ENCODE data around the gene COL16A1. TPM values are rescaled to one million over a fixed set of nuclear protein-coding genes. Genes with fewer than 3 reads are reported as not detected.

Gene COL16A1
- total RNA-seq, 6 donors from 2014 or later = 15.2 to 103 (median 40.7) TPM

DNA sequence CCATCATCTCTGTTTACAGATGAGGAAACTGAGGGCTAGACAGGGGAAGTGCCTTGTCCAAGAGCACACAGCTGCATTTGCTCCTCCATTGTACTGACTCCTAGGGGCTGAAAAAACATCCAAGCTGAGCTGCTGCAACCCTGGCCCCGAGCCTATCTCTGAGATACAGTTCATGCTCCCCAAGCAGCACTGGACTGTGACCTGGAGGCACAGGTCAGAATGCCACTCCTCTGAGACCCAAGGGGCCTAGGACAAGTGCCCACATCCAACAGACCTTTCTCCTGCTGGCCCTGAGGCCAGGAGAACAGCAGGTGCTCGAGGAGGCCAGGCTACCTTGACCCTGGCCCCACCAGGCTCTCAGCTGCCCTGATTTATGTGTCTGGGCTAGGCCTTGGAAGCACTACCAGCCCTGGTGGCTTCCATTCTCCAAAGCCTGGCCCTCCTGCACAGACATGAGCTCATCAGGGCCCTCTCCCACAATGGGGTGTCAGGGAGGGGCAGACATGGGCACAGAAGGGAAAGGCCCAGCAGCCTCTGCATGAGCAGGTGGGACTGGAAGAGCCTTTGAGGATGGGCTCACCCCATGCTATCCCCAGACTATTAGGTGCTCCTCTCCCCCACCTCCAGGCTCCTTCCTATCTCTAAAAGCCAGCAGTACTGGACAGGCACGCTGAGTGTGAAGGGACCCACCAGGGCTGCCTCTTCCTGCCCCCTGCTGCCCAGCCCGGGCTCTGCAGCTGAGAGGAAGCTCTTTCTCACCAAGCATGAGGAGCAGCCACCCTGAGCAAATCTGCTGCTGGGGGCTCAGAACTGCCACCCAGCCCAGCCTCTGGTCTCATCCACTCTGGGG is 41.5 kb upstream of the COL16A1 start:
- TF ChIP-seq, protein P1, sequence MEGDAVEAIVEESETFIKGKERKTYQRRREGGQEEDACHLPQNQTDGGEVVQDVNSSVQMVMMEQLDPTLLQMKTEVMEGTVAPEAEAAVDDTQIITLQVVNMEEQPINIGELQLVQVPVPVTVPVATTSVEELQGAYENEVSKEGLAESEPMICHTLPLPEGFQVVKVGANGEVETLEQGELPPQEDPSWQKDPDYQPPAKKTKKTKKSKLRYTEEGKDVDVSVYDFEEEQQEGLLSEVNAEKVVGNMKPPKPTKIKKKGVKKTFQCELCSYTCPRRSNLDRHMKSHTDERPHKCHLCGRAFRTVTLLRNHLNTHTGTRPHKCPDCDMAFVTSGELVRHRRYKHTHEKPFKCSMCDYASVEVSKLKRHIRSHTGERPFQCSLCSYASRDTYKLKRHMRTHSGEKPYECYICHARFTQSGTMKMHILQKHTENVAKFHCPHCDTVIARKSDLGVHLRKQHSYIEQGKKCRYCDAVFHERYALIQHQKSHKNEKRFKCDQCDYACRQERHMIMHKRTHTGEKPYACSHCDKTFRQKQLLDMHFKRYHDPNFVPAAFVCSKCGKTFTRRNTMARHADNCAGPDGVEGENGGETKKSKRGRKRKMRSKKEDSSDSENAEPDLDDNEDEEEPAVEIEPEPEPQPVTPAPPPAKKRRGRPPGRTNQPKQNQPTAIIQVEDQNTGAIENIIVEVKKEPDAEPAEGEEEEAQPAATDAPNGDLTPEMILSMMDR (IDR thresholded peaks at IDR 0.05) = peak; percentile 44 to 65 (median 52)
- TF ChIP-seq POLR2AphosphoS5 (IDR thresholded peaks at IDR 0.05) = no peak
- TF ChIP-seq POLR2A (IDR thresholded peaks at IDR 0.05) = no peak
- no peak for TF ChIP-seq EP300 (IDR thresholded peaks at IDR 0.05)
- Histone ChIP-seq H3K4me1 (no peaks in the 10 kb centered on the region), H3K27me3 (peaks cover 0 to 3% (median 0%) of the 10 kb centered on the region in 4 donors), H3K9me3 (no peaks in the 10 kb centered on the region), H3K36me3 (no peaks in the 10 kb centered on the region), H3K27ac (no peak overlapping the region), H3K4me3 (no peak overlapping the region)
- ATAC-seq (ENCODE audit: low FRiP score in 2 of 2) = peak; percentile 45 to 79
- DNase-seq = peak; percentile 30 to 87
- WGBS, 2 donors = 54 to 80% methylated on average over 1 to 4 of the region's 4 CpGs

DNA sequence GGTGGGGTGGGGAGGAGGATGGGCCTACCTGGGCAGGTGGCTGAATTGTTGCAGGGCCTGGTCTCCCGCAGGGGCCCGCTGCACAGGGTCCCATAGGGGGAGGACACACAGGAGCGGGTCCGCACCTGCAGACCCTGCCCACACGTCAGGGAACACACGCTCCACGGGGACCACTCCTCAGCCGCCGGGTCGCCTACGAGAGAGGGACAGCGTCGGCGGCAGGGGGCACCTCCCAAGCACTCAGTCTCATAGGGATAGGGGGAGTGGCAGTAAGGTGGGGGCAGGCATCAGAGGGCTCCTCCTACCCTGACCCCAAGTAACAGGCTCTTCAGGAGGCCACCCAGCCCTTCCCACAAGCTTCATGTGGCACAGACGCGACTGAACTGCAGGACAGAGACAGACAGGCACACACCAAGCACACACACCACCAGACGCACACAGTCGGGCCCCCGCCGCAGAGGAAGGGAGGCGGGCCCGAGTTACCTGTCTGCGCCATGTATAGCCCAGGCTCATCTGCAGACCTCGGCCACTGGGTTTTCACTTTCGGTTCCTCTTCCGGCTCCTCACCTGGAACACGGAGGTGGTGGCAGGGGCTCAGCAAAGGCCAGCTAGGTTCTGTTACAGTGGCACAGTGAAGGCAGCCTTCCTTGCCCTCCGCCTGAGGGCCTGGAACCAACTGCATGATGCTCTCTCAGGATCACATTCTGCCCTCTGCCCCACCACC is 40.5 kb upstream of the COL16A1 start:
- 91 to 92% methylated on average over 14 to 28 of the region's 28 CpGs for WGBS, 2 donors
- H3K36me3 ChIP-seq = no peaks in the 10 kb centered on the region
- no peaks in the 10 kb centered on the region for H3K9me3 ChIP-seq
- no peaks in the 10 kb centered on the region for H3K4me1 ChIP-seq
- ATAC-seq (ENCODE audit: low FRiP score in 2 of 2) (no peak), DNase-seq (no peak)
- H3K27ac ChIP-seq = no peak overlapping the region
- H3K27me3 ChIP-seq = no peaks in the 10 kb centered on the region
- TF ChIP-seq POLR2A (IDR thresholded peaks at IDR 0.05) (no peak), POLR2AphosphoS5 (IDR thresholded peaks at IDR 0.05) (no peak), EP300 (IDR thresholded peaks at IDR 0.05) (no peak)
- TF ChIP-seq, protein P1 (IDR thresholded peaks at IDR 0.05) = no peak
- no peak overlapping the region for H3K4me3 ChIP-seq

DNA sequence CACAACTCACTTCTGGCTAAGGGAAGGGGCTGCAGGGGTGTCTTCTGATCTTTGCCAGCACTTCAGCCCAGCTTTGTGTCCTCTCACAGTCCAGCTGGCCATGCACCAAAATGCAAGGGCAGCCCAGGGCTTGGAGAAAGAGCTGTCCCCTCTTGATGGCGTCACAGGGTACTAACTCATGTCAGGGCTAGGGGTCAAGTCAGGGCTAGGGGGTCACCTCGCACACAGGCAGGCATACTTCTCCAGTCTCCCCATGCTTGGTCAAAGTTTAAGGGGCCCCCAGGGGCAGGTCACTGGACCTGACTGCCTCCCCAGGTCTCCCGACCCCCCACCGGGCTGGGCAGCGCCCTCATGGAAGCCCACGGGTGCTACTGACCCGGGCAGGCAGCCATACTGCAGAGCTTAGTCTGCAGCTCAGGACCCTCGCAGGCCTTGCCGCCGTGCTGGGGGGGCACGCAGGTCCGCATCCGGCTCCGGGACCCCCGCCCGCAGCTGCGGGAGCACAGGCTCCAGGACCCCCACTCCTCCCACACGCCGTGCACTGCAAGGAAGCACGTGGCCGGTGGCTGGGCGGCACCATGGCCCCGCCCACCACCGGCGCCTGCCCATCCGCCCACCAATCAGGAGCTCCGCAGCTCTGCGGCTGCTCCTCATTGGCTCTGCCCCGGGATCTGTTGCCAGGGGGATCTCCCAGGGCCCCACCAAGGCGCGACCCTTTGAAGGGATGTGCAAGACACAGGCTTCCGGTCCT is 38.8 kb upstream of the COL16A1 start:
- no peaks in the 10 kb centered on the region for H3K36me3 ChIP-seq
- DNase-seq (peak in 1 of 2 donors; percentile 84), ATAC-seq (ENCODE audit: low FRiP score in 2 of 2) (no peak)
- no peak overlapping the region for H3K4me3 ChIP-seq
- no peak overlapping the region for H3K27ac ChIP-seq
- TF ChIP-seq, protein P1 (IDR thresholded peaks at IDR 0.05) = no peak
- TF ChIP-seq EP300 (IDR thresholded peaks at IDR 0.05) (no peak), POLR2A (IDR thresholded peaks at IDR 0.05) (no peak), POLR2AphosphoS5 (IDR thresholded peaks at IDR 0.05) (no peak)
- H3K27me3 ChIP-seq = no peaks in the 10 kb centered on the region
- 68 to 92% methylated on average over 4 to 25 of the region's 32 CpGs for WGBS, 2 donors
- H3K4me1 ChIP-seq = no peaks in the 10 kb centered on the region
- H3K9me3 ChIP-seq = no peaks in the 10 kb centered on the region

DNA sequence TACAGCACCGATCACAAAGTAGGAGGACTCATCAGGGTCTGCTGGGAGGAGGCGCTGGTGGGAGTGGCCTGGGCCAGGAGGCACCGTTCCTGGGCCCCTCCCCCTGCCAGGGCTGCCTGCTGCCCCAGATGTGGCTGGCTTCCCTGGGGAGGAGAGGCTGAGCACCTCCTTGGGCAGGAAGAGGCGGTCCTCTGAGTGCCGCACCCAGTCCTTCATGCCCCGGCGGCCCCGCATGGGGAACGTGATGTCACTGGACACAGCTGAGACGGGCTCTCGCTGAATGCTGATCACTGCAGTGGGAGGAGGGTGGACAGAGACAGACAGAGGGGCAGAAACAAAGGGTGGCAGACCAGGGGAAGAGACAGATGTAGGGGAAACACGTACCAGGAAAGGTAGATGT is 35.5 kb upstream of the COL16A1 start:
- WGBS, 2 donors = 31 to 32% methylated on average over 7 to 11 of the region's 12 CpGs
- ATAC-seq (ENCODE audit: low FRiP score in 2 of 2) (no peak), DNase-seq (peak in 1 of 2 donors; percentile 36)
- TF ChIP-seq, protein P1 (IDR thresholded peaks at IDR 0.05) = no peak
- no peak for TF ChIP-seq EP300 (IDR thresholded peaks at IDR 0.05)
- no peak for TF ChIP-seq POLR2AphosphoS5 (IDR thresholded peaks at IDR 0.05)
- no peak for TF ChIP-seq POLR2A (IDR thresholded peaks at IDR 0.05)
- H3K4me3 ChIP-seq = no peak overlapping the region
- H3K4me1 ChIP-seq = no peaks in the 10 kb centered on the region
- no peak overlapping the region for H3K27ac ChIP-seq
- no peaks in the 10 kb centered on the region for H3K9me3 ChIP-seq
- H3K36me3 ChIP-seq = no peaks in the 10 kb centered on the region
- H3K27me3 ChIP-seq = no peaks in the 10 kb centered on the region
